ENCODE results near the gene SCP2.

Gene SCP2

GRCh38 chr1:53069663-53070327 is 142.7 kb downstream of the SCP2 start:
- no peak for DNase-seq

DNA sequence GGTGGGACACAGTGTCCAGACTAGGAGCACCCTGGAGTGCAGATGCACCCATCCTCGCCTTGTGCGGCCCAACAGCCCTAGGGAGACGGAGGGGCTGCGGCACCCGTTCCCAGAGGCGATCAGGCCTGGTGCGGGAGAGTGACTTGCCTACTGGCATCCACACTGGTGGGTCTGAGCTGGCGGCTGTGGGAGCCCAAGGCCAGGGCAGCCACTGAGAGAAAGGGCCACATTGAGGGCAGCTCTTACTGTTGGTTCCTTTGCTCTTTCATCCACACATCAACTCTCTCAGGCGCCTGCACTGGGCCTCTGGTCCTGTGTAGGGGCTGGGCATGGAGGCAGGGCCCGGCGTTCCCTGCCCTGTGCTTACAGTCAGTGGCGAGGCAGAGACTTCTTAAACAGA is 143.5 kb downstream of the SCP2 start:
- DNase-seq: no peak

GRCh38 chr1:53071167-53071865 is 144.2 kb downstream of the SCP2 start:
- no peak for DNase-seq

DNA sequence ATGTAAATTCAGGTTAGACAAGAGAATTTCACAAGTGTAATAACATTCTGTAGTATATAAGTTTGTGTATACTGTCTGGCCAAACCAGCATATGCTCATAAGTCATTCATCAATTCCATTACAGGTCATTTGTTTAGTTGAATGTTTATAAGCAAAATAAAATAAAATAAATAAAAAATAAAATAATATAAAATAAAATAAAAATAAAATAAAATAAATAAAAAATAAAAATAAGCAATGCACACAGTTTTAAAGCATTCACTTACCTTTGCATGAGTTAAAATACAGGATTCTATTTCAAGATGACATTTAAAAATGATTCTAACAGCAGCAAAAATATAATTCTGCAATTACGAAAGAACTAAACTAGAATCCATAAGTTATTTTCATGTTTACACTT is 144.8 kb downstream of the SCP2 start:
- DNase-seq: no peak

DNA sequence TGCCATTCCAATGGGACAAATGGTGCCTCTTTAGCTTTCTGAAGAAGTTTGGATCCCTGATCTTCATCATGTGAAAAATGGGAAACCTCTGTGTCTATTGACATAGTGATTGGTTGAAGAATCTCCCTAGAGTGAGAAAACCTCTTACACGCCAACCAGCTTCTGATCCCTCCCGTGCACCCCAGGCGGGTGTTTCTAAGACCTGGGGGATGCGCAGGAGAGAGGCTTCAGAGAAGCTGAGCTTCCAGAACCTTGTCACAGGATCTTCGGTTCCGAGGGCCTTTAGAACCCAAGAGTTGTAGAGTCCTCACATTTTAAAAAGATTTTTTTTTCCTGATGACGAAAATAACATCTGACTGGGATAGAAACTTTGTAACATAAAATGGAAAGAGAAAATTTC is 146.2 kb downstream of the SCP2 start:
- DNase-seq: no peak

- no peak for DNase-seq
These were observed 146.8 kb downstream of the SCP2 start for GRCh38 chr1:53073868-53074311.

DNA sequence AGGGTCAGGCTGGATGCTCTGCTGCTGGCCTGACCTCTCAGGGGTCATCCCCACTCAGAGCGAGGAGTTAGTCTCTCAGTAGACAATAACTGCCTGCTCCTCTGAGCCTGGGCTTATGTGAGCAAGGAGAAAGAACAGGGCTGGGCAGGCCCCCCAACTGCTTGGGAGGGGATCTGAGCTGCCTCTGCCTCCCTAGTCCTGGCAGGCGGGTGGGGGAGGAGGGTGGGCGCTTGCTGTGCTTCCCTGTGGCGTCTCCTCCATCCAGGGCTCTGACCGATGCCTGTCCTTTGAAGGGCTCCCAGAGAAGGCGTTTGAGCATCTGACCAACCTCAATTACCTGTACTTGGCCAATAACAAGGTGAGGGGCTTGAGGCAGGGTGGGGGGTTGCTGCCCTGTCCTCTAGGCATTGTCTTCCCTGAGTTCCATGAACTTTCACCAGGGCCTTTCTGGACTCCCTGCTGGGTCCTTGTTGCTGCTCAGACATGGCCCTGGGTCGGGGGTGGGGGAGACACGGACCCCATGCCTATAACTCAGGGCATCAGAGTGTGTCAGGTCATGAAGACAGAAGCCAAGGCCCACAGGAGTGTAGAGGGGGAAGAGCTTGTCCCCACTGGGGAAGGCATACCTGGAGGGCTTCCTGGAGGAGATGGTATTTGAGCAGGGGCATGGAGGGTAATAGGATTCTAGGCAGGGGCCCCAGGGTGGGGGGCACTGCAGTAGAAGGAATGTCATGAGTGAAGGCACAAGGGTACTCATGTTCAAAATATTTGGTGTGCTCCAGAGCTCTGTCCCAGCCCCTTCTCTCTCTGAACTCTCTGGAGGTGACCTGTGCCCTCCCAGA is 147.5 kb downstream of the SCP2 start:
- no peak for DNase-seq

GRCh38 chr1:53075206-53075605 is 148.1 kb downstream of the SCP2 start:
- DNase-seq: no peak

- no peak for DNase-seq
These were observed 148.7 kb downstream of the SCP2 start for GRCh38 chr1:53075761-53076163.

DNA sequence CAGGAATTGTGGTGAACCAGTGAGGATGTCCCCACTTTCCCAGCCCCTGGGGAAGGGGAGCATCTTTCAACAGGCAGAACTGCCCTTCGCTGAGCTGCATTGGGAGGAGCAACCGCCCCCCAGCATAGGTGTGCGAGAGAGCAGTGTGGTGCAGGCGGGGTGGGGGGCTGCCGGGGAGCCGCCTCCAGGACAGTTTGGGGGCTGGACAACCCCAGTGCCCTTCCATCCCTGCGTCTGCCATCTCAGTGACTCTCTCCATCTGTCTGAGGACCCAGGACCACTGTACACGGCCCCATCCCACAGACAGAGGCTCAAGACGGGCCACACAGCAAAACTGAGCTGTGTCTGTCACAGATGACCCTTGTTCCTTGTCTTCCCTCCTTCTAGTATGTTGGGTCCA is 149.1 kb downstream of the SCP2 start:
- no peak for DNase-seq

GRCh38 chr1:53076721-53077598 is 149.9 kb downstream of the SCP2 start:
- DNase-seq: no peak

- no peak for DNase-seq
These were observed 150.5 kb downstream of the SCP2 start for GRCh38 chr1:53077599-53077965.

DNA sequence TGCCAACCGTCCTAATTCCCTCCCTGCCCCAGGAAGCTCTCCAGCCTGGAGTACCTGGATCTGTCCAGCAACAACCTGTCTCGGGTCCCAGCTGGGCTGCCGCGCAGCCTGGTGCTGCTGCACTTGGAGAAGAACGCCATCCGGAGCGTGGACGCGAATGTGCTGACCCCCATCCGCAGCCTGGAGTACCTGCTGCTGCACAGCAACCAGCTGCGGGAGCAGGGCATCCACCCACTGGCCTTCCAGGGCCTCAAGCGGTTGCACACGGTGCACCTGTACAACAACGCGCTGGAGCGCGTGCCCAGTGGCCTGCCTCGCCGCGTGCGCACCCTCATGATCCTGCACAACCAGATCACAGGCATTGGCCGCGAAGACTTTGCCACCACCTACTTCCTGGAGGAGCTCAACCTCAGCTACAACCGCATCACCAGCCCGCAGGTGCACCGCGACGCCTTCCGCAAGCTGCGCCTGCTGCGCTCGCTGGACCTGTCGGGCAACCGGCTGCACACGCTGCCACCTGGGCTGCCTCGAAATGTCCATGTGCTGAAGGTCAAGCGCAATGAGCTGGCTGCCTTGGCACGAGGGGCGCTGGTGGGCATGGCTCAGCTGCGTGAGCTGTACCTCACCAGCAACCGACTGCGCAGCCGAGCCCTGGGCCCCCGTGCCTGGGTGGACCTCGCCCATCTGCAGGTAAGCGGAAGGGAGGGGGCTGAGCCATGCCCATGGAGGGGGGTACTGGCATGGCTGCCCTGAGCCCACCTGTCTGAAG is 151.4 kb downstream of the SCP2 start:
- no peak for DNase-seq

DNA sequence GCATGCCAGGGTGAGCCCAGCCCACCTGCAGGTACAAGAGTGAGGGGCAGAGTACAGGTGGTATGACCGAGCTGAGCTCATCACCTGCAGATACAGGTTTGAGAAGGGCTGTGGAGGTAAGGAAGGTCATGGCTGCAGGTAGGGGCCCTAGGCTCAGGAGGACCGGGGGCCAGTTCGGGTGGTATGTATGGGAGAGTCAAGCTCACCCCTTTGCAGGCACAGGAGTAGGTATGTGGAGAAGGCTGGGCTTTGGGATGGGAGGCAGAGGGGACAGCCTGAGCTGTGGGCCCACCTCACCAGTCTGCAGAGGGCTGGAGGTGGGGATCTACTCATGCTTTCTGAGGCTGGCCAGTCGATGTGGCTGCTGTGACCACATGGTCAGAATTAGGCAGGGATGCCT is 152.2 kb downstream of the SCP2 start:
- no peak for DNase-seq

DNA sequence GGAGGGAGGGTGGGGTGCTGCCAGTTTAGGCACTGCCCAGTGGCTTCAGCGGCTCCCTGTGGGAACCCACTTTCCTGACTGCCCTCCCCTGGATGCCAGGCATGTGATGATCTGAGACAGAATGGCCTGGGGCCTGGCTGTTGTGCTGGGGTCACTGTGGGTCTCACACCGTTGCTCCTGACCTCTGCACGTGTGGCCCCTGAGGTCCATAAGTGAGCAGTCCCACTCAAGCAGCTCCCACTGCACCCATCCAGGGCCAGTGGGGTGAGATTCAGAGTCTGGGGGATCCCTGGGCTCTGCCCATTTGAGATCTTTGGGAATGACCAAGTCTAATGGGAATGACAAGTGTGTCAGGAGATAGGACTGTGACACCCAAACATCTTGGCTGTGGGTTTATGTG is 153.0 kb downstream of the SCP2 start:
- no peak for DNase-seq

GRCh38 chr1:53080769-53081168 is 153.7 kb downstream of the SCP2 start:
- DNase-seq: no peak

DNA sequence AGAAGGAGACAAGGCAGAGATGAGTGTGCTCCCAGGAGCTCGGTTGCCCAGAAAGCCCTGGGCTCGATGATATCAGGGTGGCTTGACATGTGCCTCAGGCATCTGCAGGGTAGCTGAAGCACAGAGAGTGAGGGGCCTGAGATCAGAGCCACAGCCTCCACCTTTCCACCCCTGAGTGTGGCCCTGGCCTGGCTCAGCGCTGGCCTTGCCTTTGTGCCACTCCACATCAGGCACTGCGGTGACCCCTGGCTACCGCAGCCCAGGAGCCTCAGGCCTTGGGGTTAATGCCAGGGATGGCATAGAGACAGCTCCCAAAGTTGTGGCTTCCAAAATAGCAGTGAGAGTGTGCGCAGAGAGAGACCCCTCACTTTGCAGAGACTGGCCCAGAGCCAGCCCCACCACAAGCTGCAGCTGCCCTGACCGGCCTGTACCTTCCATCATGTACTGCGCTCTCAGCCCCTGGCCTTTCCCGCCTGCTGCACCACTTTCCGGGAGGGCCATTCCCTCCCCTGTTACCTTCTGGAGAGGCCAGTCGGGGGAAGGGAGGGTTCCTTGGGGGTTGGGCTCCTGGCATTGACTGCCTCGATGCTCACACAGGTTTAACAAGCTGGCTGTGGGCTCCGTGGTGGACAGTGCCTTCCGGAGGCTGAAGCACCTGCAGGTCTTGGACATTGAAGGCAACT is 154.4 kb downstream of the SCP2 start:
- no peak for DNase-seq

DNA sequence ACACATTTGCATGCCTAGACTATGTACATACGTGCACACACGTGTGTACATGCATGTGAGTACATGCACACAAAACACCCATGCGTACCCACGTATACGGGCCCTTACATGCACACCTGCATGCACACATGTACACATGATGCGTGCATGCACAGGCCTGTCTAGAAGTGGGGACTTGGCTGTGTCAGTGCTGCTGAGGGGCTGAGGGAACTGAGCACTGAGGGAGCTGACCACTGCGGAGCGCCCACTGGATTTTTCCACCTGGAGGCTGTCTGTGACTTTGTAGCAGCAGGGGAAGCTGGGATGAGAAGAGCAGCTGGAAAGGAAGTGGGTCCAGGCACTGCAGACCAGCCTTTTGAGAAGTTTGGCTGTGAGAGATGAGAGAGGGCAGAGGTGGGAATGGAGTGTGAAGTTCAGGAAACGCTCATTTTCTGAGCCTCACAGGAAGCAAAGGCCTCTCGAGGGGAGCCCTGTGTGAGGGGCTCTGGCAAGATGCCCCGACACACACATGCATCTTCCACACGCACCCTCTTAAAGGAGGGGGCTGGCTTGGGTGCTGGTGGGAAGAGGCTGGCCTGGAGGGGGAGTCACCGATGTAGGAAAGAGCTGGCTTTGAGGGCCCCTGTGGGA is 155.9 kb downstream of the SCP2 start:
- DNase-seq: no peak

GRCh38 chr1:53083636-53084588 is 156.8 kb downstream of the SCP2 start:
- no peak for DNase-seq

- no peak for DNase-seq
These were observed 157.5 kb downstream of the SCP2 start for GRCh38 chr1:53084589-53084971.
